Hematopoietic multipotent progenitor cell treated with erythropoietin and hydrocortisone succinate and interleukin-3 and kit ligand, for 15 days (in vitro differentiated cells): ENCODE measurements around the gene BSND.

Experiments
- DNase-seq: peaks from one replicate; pipeline ENCODE4 v3.0.0-alpha.2; 2015; ENCODE audit warnings: low spot score

The BSND gene

DNA sequence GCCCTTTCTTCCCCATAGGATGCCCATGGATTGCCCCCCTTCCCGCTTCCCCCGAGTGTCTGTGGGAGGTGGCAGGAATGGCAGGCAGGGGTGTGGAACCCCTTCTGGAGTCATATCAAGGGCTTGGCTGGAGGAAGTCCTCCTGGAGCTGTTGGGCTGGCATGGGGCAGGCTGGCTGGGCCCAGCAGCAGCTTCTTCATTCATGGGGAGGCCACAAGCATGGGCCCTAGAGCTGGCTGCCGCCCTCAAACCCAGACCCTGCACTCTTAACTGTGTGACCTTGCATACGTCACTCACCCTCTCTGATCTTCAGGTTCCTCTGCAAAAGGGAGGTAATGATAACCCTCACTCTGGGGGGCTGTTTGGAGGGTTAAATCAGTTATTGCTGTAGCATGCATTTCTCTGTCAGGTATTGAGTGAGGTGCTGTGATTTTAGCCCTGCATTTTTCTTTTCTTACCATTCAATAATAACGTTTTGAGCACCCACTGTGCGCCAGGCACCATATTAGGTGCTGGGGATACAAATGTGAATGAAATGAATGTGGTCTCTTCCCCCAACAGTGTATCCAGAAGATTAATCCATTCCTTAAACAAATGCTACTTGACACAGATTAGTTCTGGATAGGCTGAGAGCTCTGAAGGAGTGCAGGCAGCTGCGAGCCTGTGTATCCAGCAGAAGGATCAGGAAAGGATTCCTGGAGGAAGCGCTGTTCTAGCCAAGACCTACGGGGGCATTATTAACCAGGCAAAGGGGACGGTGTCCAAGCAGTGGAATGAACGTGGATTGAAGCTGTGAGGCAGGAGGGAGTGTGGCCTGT lies 49.9 kb downstream of the BSND start:
- DNase-seq: no peak

DNA sequence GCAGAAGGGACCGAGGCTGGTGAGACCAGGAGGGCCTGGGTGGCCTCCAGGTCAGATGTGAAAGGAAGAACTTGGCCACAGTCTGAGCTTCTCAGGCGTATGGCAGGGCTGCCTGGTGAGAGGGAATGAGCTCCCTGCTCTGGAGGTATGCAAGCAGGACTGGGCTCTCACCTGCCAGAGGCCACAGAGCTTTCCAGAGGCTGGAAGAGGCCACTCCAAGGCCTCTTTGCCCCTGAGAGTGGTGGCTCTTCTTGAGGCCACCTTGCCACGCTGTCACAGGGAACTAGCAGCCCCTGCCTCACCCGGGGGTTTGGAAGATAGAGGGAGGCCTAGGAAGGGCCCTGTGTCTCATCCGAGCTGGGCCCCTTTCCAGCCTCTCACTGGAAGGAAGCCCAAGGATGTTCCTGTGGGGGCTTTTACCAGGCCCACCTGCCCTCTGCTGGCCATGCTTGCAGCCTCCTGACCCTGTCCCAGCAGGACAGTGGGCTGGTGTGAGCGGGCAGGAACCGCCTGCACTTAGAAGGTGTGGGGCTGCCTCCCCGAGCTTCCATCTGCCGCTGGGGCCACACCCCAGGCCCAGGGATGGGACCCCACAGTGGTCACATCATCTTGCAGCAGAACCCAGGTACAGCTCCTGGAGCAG lies 50.7 kb downstream of the BSND start:
- DNase-seq: no peak

DNA sequence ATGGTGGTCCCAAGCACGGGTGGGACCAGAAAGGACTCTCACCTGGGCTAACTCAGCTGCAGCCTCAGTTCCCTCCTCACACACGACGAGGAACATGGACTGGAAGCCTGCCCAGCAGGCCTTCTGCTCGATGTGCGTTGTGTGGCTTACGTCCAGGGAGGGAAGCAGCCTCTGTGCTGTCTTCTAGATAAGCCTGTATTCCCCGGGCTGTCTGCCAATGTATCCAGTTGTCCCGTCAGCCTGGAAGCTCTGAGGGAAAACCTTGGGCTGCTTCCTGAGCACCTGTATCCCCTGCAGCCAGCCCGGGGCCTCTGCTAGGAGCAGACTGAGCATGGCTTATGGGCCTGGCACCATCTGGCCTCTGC lies 51.2 kb downstream of the BSND start:
- DNase-seq: no peak

DNA sequence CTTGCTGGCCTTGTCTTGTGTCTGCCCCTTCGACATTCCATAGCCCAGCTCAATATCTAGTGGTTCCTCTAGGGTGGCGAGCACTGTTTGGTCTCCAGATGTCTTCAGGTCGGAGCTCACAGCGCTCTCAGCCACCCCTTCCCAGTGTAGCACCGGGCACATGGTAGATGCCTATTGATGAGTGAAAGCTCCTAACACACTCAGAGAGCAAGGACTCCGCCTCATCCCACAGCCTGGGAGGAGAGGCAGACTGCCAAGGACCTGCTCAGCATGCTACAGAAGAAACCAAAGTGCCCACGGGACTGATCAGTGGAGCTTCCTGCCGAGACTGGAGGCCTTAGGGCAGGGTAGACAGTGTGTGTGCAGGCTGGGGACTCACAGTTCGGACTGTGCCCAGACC lies 51.5 kb downstream of the BSND start:
- DNase-seq: no peak

DNA sequence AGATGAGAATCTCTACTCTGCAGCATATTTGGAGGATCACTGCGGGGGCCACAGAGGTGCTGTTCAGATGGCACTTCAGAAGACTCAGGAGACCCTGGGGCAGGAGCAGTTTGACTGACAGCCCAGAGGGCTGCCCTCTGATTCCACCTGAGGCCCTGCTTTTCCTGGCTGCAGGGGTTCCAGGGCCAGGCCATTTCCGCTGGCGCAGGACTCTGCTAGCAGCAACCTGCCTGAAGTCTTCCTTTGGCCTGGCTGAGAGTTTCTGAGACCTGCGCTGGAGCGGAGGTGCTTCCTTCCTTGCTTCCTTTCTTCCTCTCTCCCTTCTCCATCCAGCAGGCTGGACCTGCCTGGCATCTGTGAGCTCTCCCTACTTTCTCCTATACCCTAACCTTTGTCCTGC lies 52.4 kb downstream of the BSND start:
- no peak for DNase-seq

DNA sequence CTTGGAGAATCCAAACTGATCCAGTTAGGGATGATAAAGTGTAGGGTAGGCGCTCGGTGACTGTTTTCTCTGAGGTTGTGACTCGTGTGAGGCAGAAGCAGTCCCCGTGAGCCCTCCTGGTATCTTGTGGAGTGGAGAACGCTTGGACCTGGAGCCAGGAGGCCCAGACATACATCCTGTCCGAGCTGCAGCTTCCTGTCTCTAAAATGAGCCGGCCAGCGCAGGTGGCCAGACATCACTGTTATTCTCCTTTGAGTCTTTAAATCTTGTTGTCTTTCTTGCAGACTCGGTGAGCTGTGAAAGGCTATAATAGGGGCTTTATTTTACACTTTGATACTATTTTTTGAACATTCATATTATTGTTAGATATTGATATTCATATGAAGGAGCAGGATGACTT lies 52.9 kb downstream of the BSND start:
- DNase-seq: no peak

DNA sequence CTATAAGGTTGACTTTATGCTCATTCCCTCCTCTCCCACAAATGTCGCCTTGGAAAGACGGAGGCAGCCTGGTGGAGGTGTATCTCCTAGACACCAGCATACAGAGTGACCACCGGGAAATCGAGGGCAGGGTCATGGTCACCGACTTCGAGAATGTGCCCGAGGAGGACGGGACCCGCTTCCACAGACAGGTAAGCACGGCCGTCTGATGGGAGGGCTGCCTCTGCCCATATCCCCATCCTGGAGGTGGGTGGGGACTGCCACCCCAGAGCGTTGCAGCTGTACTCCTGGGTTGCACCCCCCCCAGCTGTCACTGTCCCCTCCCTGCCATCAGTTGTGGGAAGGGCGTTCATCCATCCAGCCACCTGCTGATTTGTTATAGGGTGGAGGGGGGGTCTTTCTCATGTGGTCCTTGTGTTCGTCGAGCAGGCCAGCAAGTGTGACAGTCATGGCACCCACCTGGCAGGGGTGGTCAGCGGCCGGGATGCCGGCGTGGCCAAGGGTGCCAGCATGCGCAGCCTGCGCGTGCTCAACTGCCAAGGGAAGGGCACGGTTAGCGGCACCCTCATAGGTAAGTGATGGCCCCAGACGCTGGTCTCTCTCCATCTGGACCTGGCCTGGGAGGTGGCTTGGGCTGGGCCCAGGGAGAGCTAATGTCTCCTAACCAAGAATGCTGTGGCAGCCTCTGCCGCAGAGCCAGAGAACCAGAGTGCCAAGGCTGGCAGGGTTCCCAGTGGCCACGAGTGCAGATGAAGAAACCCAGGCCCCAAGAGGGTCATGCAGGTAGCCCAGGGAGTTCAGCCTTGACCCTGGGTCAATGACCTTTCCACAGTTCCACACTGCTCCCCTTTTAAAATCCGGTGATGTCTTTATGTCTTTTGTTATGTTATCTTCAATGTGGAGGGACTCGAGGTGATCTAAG lies 53.7 kb downstream of the BSND start:
- no peak for DNase-seq

DNA sequence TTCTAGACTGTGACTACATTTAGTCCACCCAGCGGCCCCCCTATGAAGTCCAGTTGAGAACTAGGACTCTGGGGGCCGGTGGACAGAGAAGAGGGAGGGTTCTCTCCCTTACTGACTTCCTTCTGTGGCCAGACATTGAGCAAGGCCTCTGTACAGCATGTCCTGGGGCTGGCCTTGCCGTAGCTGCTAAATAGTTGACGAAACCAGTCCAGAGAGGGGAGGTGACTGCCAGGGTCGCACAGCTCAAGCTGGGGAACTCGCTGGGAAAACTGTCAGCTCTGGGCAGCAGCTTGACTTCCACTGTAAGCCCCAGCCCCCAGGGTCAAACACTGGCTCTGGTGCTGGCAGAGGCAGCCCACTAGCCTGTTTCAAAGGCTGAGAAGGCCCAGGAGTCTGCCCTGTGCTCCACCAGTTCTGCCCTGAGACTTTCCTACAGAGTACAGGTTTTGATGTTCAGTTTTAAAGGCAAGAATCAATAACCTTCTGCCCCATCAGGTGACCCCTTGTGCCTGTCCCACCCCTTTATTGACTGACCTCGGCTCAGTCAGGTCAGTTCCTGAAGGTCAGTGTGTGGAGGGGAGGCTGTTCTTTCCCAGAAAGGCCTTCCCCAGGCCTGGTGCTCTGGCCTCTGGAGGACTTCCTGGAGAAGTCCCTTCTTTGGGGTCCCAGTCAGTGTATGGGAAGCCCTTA lies 54.7 kb downstream of the BSND start:
- DNase-seq: no peak

DNA sequence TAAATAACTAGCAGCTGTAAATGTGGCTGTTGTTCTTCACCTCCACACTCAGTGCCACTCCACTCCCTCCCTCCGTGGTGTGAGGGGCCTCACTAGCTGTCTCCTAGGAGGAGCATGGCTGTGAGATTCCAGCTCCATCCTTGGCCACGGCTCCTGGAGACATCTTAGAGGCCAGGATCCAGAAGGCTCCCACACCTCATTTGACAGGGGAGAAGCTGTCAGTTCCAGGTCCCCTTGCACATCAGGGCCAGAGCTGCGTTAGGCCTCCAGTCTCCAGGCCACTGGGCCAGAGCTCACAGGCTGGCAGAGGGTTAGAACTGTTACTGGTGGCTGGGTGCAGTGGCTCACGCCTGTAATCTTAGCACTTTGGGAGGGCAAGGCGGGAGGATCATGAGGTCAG lies 55.7 kb downstream of the BSND start:
- DNase-seq: no peak

DNA sequence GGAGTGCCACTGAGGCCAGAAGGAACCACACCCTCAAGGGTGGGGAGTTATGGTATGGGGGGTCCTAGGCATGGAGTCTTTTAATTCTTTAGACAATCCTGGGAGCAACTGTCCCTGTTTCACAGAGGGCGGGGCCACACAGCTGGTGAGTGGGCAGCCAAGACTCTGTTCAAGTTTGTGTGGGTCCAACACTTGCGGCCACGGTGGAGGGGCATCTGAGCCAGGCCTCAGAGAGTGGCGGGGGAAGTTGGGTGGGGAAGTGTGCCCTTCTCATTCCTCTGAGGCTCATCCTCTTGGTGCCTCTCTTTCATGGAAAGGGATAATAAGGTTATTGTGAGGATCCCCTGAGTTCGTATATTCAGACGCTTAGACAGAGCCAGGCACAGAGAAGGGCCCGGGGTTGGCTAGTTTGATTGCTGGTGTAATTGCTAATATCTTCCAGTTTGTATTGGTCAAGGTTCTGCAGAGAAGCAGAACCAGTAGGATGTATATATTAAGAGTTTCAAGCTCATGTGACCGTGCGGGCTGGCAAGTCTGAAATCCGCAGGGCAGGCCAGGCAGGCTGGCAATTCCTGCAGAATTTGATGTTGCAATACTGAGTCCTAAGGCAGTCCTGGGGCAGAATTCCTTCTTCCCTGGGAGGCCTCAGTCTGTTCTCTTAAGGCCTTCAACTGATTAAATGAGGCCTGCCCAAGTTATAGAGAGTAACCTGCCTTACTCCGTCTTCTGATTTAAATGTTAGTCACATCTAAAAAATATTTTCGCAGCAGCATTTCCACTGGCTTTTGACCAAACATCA lies 56.5 kb downstream of the BSND start:
- no peak for DNase-seq

DNA sequence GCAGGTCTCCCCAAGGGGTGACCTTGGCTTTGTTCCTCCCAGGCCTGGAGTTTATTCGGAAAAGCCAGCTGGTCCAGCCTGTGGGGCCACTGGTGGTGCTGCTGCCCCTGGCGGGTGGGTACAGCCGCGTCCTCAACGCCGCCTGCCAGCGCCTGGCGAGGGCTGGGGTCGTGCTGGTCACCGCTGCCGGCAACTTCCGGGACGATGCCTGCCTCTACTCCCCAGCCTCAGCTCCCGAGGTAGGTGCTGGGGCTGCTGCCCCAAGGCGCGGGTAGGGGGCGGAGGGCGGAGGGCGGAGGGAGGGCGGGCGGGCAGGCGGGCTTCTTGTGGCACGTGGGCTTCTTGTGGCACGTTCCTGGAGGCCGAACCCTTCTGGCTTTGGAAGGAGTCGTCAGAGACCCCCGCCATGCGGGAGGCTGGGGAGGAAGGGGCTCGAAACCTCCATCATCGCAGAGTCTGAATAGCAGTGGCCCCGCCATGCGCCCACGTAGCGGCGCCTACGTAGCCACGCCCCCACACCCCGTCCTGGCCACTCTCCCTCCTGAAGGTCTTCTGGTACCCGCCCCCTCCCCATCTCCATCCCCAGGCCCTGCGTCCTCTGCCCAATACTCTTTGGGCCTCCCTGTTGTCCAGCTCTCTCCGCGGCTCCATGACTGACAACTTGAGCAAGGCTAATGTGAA lies 57.4 kb downstream of the BSND start:
- DNase-seq: no peak

DNA sequence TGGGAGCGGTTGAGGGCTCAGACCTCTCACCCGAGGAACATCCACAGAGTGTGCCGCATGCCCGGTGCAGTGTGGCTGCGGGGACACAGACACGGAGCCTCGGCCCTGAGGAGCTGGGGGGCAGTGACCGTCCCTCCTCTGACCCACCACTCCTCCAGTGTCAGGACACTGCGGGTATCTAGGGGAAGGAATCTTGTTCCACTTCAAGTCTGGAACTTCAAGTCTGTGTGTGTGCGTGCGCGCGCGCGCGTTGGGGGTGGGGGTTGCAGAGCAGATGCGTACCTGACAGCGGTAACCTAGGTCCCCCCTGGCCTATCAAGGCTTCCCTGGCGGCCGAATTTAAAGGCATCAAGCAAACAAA lies 57.9 kb downstream of the BSND start:
- no peak for DNase-seq

DNA sequence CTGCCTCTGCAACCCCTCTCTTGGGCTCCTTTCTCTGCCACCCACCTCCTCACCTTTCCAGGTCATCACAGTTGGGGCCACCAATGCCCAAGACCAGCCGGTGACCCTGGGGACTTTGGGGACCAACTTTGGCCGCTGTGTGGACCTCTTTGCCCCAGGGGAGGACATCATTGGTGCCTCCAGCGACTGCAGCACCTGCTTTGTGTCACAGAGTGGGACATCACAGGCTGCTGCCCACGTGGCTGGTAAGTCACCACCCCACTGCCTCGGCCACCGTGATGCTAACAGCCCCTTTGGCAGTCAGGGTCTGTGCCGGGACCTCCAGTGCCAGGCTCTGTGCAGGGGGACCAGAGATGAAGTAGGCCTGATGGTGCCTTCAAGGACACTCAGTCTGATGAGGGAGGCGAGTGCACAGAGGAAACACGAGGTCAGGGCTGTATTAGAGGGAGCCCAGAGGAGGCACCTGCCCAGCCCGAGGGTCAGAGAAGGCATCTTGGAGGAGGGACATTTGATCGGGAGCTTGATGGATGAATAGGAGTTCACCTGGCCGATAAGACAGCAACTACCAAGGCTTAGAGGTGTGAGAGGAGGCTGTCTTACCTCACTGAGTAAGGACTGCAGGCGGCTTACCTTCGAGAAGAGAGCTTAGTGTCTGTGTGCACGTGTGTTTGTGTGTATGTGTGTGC lies 58.7 kb downstream of the BSND start:
- no peak for DNase-seq

DNA sequence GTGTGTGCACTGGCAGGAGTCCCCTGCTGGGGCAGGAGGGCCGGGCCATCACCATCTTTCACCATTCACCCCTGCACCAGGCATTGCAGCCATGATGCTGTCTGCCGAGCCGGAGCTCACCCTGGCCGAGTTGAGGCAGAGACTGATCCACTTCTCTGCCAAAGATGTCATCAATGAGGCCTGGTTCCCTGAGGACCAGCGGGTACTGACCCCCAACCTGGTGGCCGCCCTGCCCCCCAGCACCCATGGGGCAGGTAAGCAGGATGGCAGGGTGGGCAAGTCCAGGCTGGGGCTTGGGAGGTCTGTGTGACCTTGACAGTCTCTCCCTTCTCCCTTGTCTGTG lies 59.2 kb downstream of the BSND start:
- DNase-seq: no peak

DNA sequence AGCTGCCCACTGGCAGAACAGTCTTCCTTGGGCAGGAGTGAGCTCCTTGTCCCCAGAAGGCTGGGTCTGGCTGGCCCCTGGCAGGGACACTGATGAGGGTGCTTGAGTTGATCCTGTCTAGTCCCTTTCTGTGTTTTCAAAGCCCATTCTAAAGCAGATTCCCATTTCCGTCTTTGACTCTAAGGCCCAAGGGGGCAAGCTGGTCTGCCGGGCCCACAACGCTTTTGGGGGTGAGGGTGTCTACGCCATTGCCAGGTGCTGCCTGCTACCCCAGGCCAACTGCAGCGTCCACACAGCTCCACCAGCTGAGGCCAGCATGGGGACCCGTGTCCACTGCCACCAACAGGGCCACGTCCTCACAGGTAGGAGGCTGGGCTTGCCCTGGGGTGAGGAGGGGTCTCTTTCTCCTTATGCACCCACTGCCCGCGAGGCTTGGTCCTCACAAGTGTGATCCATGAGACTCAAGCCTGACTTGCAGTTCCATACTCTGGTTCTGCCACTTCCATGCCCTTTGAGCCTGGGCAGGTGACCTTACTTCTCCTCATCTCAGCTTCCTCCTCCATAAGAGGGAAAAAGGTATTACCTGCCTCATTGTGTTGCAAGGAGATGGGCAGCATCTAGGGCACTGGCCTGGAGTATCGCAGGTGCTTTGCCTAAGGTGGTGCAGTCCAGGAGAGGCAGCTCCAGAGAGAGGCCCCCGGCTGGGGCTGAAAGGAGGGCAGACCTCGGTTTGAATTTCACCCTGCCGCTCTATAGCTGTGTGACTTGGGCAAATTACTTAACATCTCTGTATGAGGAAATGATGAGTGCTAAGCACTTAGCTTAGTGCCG lies 60.8 kb downstream of the BSND start:
- no peak for DNase-seq

DNA sequence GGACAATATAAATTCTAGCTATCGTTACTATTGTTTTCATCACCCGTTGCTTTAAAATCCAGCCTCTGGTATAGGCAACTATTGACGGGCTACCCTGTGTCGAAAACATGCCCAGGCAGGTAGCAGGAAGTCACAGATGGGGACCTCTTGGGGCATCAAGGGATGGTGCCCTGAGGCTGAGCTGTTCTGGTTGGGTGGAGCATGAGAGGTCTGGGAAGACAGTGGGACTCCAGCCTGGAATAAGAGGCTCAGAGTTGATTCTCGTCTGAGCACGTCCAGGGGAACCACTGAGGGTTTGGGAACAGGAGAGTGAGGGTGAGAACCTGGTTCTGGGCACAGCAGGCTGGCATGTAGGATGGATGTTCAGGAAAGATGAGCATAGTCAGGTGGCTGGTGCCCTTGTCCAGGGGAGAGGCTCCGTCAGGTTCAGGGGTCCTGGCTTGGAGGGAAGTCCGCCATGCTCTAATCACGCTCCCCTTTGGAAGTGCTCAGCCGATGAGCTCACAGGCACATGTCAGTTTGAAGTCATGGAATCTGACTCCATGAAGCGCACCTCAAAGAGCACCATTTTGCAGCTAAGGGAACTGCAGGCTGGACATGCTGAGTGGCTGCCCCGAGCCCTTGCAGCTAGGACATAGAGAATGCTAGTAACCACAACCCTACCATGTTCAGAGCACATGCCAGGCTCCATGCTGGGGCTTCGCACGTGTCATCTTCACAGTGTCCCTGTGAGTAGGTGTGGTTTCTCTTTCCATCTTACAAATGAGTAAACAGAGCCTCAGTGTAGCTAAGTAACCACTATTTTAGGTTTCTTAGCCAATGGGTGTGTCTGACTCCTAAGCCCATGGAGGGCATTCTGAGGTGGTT lies 61.6 kb downstream of the BSND start:
- no peak for DNase-seq

DNA sequence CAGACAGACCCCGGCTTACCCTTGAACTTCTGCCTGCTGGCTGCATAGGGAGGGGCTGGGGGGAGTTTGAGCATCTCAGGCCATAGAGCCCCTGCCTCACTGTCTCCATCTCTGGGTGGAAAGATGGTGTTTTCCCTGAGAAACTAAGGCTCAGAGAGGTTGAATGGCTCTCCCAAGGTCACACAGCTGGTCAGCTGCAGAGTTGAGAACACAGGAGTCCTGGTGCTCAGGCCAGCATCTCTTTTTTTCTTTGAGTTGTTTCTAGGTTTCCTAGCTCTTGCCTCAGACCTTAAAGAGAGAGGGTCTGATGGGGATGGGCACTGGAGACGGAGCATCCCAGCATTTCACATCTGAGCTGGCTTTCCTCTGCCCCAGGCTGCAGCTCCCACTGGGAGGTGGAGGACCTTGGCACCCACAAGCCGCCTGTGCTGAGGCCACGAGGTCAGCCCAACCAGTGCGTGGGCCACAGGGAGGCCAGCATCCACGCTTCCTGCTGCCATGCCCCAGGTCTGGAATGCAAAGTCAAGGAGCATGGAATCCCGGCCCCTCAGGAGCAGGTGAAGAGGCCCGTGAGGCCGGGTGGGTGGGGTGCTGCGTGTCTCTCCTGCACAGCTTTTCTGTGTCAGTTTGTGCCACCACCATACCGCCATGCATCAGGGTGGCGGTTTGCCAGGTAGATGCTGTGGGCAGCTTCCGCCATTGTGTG lies 62.4 kb downstream of the BSND start:
- no peak for DNase-seq
